Measurements from ENCODE around the gene CIART.
"Not testable (repeated sequence)": the region's sequence is repeated elsewhere in the genome, so short reads cannot be mapped to it uniquely, and the experiment has no call there.

CIART gene, protein sequence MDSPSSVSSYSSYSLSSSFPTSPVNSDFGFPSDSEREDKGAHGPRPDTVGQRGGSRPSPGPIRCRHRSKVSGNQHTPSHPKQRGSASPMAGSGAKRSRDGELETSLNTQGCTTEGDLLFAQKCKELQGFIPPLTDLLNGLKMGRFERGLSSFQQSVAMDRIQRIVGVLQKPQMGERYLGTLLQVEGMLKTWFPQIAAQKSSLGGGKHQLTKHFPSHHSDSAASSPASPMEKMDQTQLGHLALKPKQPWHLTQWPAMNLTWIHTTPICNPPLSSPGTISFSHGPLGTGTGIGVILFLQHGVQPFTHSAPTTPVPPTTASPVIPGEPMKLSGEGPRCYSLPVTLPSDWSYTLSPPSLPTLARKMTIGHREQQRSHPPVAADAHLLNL

DNA sequence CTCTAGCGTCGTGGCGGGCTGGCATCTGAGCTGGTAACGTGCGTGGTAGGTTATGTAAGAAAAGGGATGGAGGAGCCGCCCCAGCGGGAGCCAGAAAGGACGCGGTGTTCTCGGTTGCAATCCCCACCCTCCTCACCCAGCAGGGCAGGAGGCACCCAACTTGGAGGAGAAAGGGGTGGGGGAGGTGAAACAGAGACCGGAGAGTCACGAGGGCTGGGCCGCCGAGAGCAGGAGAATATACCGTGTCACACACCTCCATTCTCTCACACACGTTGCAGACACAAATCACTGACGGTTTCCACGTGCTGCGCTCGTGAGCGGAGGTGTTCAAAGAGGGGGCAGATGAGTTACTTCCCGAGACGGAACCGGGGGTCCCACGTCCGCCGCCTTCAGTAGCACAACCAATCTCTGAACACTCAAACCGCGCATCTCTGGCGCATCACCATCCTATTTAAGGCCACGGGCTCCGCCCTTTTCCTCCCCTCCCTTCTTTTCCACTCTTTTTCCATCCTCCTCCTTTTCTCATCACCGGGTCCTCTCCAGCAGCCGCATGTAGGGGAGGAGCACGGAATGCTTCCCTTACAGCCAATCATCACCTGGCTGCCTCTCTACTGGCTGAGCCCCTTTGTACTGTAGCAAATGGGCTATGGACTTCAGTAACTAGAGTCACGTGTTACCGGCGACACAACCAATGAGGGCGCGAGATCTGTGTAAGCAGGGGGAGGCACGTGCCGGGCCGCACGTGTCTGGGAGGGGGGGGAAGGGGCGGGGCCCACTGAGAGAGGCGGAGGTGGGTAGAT is at the start of gene CIART:
TSS of gene CIART (plus strand) at position 797 of the 800 bp plus-strand sequence. CDS start 714 bp downstream, outside the sequence.
- peak; percentile 62 for DNase-seq

DNA sequence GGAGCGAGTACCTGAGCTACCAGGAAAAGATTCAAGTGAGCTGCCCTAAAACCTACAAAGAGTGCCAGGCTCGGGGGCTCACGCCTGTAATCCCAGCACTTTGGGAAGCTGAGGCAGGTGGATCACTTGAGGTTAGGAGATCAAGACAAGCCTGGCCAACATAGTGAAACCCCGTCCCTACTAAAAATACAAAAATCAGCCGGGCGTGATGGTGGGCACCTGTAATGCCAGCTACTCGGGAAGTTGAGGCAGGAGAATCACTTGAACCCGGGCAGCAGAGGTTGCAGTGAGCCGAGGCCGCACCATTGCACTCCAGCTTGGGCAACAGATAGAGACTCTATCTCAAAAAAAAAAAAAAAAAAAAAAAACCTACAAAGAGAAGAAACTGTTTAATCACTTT is 49.4 kb upstream of the CIART start:
- DNase-seq, result not testable (repeated sequence)

DNA sequence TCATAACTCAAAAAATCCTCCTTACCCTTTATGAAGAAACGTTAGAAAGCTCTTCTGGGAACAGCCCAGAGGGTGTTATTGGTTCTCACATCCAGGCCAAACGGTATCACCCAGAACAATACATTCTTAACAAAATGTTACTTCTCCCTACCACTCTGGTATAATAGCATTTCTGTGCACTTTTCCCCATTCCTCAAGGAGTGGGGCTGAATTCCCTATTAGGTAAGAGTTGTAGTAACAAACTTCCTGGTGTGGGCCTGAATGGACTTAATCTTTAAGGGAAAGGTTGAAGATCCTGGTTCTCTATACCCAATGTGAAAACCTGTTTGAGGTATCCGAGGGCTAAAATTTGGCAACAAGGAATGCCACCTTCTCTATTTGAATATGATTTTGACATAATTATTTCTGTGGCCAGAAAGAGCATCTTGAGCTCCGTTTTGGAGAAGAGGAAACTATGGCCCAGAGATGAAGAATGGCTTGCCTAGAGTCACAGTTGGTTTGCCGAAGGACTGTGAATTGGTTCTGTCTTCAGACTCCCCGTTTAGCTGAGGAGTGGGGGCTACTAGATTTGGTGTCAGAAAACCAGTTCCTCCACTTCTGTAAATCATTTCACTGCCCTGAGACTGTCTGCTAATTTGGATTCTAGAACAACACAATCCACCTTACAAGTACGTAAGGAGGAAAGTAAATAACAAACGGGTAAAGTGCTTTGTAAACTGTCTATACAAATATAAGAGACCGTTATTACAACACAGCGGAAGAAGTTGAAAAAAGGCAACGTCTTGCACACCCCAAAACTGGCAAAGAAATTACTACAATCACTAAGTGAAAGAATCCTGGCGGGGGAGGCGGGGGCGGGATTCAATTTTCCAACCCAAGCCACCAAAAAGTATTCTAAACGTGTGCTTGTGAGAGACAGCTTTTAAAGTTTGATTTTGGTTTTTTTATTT is 48.7 kb upstream of the CIART start:
- peak; percentile 67 for DNase-seq

DNA sequence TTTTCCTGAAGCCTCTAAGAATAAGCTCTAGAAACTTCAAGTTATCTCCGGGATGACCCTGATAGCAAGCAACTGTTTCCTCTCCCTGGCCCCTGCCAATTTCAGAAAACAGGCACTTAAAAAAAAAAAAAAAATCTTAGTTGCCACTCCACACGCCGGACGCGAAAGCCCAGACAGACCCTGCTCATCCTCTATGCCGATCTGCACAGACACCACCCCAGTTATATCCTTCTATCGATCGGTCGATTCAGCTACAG is 48.1 kb upstream of the CIART start:
- no peak for DNase-seq

DNA sequence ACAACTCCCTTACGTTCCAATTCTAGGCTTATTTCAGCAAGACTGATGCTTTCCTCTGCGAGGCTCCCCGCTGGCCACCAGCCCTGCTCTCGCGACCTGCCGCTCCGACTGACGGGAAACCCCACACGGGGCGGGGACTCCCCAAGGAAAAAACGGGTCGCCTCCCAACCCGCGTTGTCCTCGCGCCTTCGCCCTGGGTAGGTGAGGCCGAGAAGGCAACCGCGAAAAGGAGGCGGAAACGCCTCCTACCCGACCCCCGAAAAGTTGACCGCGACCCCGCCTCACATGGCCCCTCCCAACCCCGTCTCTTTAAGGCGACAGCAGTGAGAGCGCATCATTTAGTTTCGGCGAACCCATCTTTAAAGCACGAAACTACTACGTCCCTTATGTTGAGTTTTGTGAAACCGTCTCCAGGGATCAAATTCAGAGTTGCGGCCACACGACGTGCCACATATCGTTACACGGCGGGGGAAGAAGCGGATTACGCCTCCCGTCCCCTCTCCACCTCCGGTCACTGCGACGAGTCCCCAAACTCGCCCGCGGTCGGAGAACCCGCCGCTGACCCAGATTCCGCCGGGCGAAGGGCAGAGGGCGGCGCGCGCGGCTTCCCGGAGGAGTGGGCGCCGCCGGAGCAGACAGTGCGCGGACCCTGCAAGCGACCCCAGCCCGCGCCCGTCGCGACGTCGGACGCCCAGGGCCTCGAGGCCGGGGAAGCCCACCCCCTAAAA is 47.6 kb upstream of the CIART start:
- DNase-seq, result peak; percentile 80

DNA sequence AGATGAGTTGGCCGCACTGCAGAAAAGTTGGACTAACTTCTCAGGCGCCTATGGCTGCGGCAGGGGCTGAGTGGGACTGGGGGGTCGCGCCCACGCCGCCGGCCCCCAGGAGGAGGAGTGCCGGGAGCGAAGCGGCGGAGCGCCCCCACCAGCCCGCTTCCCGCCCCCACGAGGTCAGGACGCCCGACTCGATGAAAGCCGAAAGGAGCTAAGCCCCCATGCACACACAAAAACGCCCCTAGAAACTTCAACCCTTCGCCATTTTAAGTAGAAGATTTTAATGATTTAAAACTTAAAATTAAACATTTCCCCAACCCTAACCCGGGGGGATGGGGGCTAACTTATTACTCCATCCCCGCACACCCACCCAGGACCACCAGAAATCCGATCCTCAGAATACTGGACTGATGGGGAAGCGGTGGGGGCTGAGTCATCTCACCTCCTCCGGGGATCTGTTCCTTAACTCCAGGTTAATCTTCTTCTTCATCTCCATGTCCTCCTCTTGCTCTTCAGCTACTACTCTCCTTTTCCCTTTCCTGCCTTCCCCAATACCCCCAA is 47.0 kb upstream of the CIART start:
- DNase-seq, result peak; percentile 30

DNA sequence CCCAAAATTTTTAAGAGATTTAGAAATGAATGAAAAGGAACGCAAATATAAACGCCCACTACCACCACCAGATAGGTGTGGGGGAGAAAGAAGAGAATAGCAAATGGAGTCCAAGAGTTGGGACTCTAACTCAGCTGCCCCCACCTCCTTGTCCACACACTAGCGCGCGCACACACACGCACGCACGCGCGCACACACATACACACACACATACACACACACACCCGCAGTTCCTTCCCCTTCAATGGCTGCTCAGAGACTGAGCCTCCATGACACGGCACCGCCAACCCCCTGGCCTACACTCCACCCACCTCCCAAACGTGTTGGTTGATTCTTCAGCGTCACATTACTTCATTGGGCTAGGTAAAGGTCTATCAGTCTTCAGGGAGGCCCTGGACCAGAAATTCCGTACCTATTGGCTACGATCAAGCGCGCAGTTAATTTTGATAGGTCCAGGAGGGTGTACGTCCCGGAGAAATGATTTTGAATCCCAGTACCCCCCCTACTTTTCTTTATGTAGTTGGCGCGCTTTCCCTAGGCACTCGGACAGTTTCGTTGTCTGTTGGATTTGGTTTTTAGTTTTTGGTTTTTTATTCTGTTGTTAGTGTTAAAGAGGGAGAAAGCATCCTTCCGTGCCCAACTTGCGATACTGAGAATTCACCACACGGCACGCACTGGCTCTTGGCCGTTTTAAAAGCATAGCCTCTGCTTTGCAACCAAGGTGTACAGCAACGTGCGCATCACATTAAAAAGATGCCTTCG is 46.3 kb upstream of the CIART start, which contains the start of gene ANP32E:
TSS of gene ANP32E (minus strand) at position 261 of the 762 bp plus-strand sequence. CDS start 326 bp downstream, outside the sequence.
- DNase-seq, result peak; percentile 84

DNA sequence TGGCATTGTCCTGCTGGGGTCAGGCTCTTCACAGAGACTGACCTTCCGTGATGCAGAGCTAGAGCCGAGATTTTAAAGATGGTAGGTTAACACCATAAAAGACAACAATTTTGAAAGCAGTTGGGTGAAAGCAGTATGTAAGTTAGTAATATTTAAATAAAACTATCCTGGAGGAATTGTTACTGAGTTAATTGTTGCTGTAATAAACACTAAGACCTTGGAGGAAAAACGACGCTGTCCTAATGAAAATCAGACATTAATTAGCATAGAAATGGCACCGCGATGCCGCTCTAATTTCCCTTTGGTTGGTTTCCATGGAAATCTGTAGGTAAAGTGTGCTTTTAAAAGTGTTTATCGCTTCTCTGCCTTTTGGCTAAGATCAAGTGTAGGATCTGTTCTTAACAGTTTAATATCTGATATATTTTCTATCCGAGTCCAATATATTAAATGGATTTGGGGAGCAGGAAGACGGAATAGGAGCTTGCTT is 45.7 kb upstream of the CIART start:
- DNase-seq, result no peak

DNA sequence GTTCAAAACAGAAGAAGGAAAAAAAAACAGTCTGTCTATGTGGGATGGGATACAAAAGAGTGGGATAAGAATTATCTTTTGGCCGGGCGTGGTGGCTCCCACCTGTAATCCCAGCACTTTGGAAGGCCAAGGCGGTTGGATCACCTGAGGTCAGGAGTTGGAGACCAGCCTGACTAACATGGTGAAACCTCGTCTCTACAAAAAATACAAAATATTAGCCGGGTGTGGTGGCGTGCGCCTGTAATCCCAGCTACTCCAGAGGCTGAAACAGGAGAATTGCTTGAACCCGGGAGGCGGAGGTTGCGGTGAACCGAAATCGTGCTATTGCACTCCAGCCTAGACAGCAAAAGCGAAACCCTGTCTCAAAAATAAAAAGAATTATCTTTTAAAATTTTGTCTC is 45.2 kb upstream of the CIART start:
- DNase-seq, result not testable (repeated sequence)

DNA sequence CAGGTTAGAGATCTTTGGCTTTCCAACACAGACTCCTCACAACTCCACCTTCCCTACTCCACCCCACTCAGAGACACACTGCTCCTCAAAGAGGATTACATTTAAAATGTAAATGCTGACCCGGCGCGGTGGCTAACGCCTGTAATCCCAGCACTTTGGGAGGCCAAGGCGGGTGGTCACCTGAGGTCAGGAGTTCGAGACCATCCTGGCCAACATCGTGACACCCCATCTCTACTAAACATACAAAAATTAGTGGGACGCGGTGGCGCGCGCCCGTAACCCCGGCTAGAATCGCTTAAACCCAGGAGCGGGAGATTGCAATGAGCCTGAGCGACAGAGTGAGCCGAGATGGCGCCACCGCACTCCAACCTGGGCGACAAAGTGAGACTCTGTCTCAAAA is 44.6 kb upstream of the CIART start:
- no peak for DNase-seq

DNA sequence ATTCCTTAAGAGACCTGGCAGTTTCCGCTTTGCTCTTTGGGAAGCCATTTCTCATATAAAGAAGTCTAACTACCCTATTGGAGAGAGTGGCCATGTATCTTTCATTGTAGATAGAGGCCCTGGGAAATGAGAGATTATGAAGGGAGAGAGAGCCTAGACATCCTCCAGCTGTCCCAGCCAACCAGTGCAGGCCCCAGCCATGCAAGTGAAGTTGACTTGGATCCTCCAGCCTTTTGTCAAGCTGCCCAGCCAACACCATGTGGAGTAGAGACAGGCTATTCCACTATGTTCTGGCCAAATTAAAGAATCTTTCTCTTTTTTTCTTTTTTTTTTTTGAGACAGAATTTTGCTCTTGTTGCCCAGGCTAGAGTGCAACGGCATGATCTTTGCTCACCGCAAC is 39.4 kb upstream of the CIART start:
- no peak for DNase-seq

DNA sequence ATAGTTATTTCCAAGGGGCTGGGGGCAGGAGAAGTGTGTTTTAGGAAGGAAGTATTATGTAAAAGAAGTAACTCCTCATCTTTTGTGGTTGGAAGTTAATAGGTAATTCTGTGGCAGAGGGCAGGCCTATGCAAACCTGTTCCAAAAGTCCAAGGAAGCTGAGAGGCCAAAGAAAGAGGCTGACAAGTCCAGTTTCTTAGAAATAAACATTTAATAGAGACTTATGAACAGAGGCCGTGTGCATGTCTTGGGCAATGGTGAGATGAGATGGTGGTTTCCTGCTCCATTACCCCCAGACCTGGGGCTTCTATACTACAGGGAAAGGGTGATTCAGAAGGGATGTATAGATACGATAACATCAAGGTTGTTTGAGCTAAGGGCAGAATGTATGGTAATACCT is 32.4 kb upstream of the CIART start:
- no peak for DNase-seq

DNA sequence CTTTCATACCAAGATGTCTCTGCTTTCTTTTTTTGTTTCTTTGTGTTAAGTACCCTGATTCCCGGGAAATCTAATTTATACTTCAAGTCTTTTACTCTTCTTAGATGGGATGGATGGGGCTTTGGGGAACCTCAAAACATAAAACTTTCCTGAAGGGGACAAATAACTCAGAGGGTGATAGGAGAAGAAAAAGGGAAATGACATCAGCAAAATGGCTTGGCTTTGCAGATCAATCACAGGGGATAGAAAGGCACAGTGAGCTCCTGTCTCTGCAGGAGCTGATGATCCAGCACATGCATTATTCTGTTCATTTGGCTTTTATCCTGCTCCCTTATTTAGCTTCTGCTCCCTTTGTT is 26.2 kb upstream of the CIART start:
- DNase-seq, result no peak

DNA sequence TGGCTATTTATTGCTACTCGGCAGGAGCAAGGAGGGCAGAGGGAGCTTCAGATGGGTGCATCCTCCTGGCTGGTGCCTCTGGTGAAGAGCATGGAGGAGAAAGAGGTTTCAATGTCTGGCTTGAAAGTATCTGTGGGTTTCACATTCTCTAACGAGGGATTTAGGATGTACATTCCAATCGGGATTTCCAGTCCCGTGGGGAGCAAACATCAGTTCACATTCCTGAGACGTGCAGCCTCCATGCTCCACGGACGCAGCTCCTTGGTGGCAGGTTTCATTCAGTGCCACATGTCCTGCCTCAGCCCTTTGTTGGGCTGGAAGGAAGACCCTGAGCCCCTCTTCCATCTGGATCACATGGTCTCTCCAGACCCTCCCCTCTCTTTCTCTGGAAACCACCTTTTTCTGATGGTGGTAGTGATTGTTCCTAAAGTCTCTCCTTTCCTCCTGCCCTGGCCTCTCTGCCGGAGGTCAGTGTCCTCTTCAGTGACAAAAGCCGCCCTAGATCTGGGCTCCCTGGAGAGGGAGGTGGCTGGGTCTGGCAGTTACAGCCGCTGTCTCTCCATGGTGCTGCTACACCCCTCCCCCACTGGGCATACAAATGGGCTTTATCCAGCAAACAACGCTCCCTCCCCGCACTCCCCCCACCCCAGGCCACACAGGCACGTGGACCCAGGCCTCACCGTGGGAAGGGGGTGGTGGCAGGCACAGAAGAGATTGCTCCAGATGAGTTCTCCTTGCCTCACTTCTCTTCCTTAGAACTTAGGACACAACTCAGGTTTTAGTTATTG is 25.6 kb upstream of the CIART start:
- DNase-seq, result no peak

DNA sequence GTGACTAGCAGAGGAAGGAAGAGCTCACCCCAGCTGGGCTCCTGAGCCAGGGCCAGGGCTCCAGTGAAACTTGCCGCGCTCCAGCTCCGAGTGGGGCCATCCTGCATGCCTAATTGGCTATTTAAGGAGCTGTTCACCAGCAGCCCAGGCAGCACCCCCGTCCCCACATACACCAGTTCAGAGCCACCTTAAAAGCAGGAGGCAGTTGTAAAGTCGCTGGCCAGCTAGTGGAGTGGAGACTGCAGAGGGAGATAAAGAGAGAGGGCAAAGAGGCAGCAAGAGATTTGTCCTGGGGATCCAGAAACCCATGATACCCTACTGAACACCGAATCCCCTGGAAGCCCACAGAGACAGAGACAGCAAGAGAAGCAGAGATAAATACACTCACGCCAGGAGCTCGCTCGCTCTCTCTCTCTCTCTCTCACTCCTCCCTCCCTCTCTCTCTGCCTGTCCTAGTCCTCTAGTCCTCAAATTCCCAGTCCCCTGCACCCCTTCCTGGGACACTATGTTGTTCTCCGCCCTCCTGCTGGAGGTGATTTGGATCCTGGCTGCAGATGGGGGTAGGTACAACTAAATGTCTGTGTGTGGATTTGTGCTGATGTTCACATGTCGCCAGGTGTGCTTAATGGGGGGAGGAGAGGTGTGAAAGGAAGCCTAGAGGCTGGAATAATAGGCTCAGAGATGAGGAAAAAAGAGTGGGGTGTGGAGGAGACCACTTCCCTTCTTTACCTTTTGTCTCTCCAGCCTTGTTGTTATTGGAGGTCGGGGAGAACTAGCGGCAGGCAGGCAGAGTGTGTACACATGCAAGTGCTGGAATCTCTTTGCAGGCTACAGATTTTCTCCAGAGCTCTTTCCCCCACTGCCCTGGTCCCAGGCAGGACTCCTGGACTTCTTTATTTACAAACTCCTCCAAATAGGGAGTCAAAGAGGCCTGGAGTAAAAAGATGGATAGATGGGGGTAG is 24.4 kb upstream of the CIART start, which contains the start of gene CA14:
TSS of gene CA14 (plus strand) at position 151 of the 962 bp plus-strand sequence. CDS start at position 506, 355 bp downstream.
- no peak for DNase-seq

DNA sequence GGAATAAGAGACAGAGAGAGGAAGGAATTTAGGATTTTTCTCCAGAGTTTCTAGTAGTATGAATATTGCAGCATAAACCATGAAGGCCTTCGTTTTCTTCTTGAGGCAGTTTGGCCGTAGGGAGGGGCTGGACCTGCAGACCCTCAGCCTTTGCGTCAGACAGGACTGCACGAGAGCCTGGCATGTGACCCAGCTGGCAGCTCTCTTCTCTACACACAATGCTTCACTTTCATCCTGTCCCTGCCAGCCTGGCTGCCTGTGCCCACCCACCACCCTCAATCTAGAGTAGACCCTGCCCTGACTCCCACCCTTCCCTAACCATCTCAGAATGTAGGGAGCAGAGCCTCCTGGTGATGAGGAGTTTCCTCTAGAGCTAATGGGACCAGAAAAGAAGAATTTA is 23.1 kb upstream of the CIART start:
- no peak for DNase-seq

DNA sequence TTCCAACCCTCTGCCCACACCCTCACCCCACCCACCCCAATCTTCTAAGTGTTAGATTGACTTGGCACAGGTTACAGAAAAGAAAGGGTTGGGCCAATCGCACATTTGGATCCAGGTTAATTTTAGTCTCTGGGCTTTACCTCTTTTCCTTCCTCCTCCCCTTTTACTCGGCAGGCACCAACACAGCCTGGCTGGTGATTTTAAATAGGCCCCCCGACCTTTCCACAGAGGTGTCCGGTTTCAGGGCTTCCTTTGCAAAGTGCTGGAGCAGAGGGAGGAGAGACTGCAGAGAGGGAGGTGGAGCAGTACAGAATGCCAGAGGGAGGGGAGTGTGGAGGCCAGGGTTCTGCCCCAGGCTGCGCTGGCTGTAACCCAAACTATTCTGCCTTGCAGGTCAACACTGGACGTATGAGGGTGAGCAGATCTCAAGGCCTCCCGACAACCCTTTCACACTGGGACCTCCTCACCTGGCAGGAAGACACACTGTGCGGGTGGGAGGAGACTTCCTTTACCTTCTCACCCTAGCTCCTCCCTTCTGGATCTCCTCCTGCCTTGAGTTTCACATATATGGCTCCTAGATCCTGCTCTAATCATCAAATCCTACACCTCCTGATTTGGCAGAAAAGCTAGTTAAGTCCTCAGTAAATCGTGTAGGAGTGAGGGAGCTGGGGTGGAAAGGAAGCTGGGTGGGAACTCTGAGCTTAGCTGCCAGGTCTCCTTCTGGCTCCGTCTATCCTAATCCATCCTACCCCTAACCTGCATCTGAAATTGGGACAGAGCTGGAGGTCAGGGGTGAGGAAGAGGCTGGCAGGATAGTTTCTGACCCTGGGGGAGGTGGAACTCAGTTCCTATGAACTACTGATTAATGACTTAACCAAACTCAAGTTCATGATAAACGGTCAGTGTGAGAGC is 22.3 kb upstream of the CIART start:
- DNase-seq, result no peak

DNA sequence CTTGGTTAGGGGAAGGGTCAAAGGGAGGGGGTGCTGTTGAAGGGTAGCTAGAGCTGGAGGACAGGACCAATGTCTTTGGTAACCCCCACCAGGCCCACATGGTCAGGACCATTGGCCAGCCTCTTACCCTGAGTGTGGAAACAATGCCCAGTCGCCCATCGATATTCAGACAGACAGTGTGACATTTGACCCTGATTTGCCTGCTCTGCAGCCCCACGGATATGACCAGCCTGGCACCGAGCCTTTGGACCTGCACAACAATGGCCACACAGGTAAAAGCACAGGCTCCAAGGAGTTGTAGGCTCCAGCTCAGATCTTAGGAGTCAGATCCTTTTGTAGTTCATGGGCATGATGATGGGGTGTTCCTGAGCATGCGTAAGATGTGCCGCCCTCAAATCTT is 21.0 kb upstream of the CIART start:
- no peak for DNase-seq

All from stimulated activated CD4-positive, alpha-beta T cell treated with anti-CD3 and anti-CD28 coated beads, Interleukin-12 subunit alpha, Interleukin-12 subunit beta, amount 100 ng/mL, for 4 hours (primary cell).